ENCODE data around the gene IGLON5.
A peak's percentile ranks its signal among the peaks of the same experiment; 100 is the strongest.

DNA sequence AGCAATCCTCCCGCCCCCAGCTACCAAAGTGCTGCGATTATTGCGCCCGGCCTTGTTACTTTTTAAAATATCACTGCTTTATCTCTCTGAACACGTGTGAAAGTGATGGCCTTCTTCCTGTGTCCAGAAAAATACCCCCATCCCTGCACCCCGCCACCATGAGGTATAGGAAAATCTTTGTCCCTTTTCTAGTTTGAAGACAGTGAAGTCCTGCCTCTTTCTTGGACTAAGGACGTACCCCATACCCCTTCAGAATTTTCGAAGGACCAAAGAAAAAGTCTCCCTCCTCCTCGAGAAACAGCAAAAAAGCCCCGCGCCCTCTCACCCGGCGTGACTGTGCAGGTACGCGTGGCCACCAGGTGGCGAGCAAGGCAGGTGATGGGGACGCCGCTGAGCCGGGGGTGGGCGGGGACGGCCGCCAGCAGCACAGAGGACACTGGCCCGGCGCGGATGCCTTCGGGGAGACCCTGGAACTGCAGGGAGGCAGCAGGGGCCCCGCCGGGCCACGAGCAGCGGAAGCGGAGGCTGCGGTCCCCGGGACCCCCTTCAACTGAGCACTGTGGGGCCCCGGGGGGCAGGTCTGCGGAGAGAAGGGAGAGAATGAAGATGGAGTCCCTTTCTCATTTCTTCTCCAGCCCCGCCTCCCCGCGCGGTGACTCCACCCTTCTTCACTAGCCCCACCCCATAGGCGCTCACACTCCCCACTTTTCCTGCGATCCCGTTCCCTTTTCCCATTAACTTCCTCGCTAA, 27.3 kb downstream of the IGLON5 start:
- no peak for TF ChIP-seq POLR2A (IDR thresholded peaks at IDR 0.05)
- TF ChIP-seq, protein P1, sequence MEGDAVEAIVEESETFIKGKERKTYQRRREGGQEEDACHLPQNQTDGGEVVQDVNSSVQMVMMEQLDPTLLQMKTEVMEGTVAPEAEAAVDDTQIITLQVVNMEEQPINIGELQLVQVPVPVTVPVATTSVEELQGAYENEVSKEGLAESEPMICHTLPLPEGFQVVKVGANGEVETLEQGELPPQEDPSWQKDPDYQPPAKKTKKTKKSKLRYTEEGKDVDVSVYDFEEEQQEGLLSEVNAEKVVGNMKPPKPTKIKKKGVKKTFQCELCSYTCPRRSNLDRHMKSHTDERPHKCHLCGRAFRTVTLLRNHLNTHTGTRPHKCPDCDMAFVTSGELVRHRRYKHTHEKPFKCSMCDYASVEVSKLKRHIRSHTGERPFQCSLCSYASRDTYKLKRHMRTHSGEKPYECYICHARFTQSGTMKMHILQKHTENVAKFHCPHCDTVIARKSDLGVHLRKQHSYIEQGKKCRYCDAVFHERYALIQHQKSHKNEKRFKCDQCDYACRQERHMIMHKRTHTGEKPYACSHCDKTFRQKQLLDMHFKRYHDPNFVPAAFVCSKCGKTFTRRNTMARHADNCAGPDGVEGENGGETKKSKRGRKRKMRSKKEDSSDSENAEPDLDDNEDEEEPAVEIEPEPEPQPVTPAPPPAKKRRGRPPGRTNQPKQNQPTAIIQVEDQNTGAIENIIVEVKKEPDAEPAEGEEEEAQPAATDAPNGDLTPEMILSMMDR (IDR thresholded peaks at IDR 0.05), result peak; percentile 72 to 89 (median 83)

Measured in testis (tissue), 2 donors.